Measurements from ENCODE around the gene SYNDIG1L.

DNA sequence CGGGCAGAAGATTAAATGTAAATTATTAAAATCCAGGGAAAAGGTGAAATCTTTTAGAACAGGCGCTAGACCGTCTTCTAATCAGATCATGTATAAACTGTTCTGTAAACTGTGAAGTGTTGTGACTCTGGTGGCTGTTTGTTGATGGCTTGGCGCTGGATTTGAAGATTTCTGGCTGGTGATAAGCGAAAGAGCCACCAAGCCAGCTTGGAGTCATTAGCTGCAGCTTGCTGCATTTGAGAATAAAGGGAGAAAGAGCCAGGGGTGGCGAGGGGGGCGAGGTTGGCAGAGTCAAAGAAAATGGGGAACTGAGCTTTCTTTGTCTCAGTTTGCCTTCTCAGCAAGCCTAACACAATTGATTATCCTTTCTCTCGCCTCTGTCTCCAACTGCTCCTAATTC is 8.0 kb downstream of the SYNDIG1L start:
- TF ChIP-seq, protein P1, sequence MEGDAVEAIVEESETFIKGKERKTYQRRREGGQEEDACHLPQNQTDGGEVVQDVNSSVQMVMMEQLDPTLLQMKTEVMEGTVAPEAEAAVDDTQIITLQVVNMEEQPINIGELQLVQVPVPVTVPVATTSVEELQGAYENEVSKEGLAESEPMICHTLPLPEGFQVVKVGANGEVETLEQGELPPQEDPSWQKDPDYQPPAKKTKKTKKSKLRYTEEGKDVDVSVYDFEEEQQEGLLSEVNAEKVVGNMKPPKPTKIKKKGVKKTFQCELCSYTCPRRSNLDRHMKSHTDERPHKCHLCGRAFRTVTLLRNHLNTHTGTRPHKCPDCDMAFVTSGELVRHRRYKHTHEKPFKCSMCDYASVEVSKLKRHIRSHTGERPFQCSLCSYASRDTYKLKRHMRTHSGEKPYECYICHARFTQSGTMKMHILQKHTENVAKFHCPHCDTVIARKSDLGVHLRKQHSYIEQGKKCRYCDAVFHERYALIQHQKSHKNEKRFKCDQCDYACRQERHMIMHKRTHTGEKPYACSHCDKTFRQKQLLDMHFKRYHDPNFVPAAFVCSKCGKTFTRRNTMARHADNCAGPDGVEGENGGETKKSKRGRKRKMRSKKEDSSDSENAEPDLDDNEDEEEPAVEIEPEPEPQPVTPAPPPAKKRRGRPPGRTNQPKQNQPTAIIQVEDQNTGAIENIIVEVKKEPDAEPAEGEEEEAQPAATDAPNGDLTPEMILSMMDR (IDR thresholded peaks at IDR 0.05; ENCODE audit: insufficient read depth, low read length, poor library complexity, severe bottlenecking) = no peak
- no peak for TF ChIP-seq EZH2phosphoT487 (conservative IDR thresholded peaks at IDR 0.05; ENCODE audit: low read length)

Measured in SU-DHL-6 (cell line).